ENCODE data around the gene CENPS. TPM values are rescaled to one million over a fixed set of nuclear protein-coding genes. Genes with fewer than 3 reads are reported as not detected.

Gene CENPS
- total RNA-seq, 2 donors from 2014 or later: 13.2 to 26.6 TPM

GRCh38 chr1:10446790-10447422 is 16.7 kb downstream of the CENPS start:
- no peaks in the 10 kb centered on the region for H3K9me3 ChIP-seq
- TF ChIP-seq CTCF (IDR thresholded peaks at IDR 0.05): no peak
- intact Hi-C loops (cut with DNase I): no loop called here
- no peak overlapping the region for H3K4me3 ChIP-seq
- no peak overlapping the region for H3K27ac ChIP-seq
- H3K36me3 ChIP-seq: no peaks in the 10 kb centered on the region
- H3K9ac ChIP-seq (ENCODE audit: low read depth in 2 of 2, low read length in 2 of 2): no peak overlapping the region
- H3K4me1 ChIP-seq: no peaks in the 10 kb centered on the region
- H3K27me3 ChIP-seq: no peaks in the 10 kb centered on the region
- DNase-seq: no peak

GRCh38 chr1:10449751-10450150 is 19.5 kb downstream of the CENPS start, which contains the start of gene CORT:
Gene CORT, plus strand, starts transcription at chr1:10450031. Its CDS starts 193 bp downstream, at chr1:10450224.
- Histone ChIP-seq H3K9ac (ENCODE audit: low read depth in 2 of 2, low read length in 2 of 2) (no peak within 1 kb of the TSS), H3K4me3 (no peak within 1 kb of the TSS), H3K36me3 (no peaks in the 10 kb centered on the region), H3K27me3 (no peaks in the 10 kb centered on the region), H3K27ac (no peak within 1 kb of the TSS), H3K4me1 (no peaks in the 10 kb centered on the region), H3K9me3 (no peaks in the 10 kb centered on the region)
- intact Hi-C loops (cut with DNase I): no loop called here
- no peak for DNase-seq
- no peak for TF ChIP-seq CTCF (IDR thresholded peaks at IDR 0.05)

- no peaks in the 10 kb centered on the region for H3K36me3 ChIP-seq
- no peak for DNase-seq
- H3K27me3 ChIP-seq: no peaks in the 10 kb centered on the region
- intact Hi-C loops (cut with DNase I): no loop called here
- no peak for TF ChIP-seq CTCF (IDR thresholded peaks at IDR 0.05)
- no peaks in the 10 kb centered on the region for H3K9me3 ChIP-seq
- no peak overlapping the region for H3K4me3 ChIP-seq
- no peaks in the 10 kb centered on the region for H3K4me1 ChIP-seq
- H3K9ac ChIP-seq (ENCODE audit: low read depth in 2 of 2, low read length in 2 of 2): no peak overlapping the region
- H3K27ac ChIP-seq: no peak overlapping the region
Measured at GRCh38 chr1:10450156-10450814, 20.1 kb downstream of the CENPS start.

- intact Hi-C loops (cut with DNase I): no loop called here
- no peak for TF ChIP-seq CTCF (IDR thresholded peaks at IDR 0.05)
- Histone ChIP-seq H3K4me1 (no peaks in the 10 kb centered on the region), H3K4me3 (no peak overlapping the region), H3K9me3 (no peaks in the 10 kb centered on the region), H3K9ac (ENCODE audit: low read depth in 2 of 2, low read length in 2 of 2) (no peak overlapping the region), H3K27ac (no peak overlapping the region), H3K36me3 (no peaks in the 10 kb centered on the region), H3K27me3 (no peaks in the 10 kb centered on the region)
- no peak for DNase-seq
Measured at GRCh38 chr1:10450836-10451235, 20.6 kb downstream of the CENPS start.

GRCh38 chr1:10451287-10451686 is 21.1 kb downstream of the CENPS start:
- intact Hi-C loops (cut with DNase I): no loop called here
- Histone ChIP-seq H3K36me3 (no peaks in the 10 kb centered on the region), H3K27ac (no peak overlapping the region), H3K9ac (ENCODE audit: low read depth in 2 of 2, low read length in 2 of 2) (no peak overlapping the region), H3K27me3 (no peaks in the 10 kb centered on the region), H3K4me3 (no peak overlapping the region), H3K9me3 (no peaks in the 10 kb centered on the region), H3K4me1 (no peaks in the 10 kb centered on the region)
- TF ChIP-seq CTCF (IDR thresholded peaks at IDR 0.05): no peak
- no peak for DNase-seq
